OCI-LY7 (cell line): Measurements from ENCODE around the gene MEIS2. TPM values are rescaled to one million over a fixed set of nuclear protein-coding genes. Genes with fewer than 3 reads are reported as not detected.

ENCODE experiments used
- BruUV-seq: library from RNA; stranded (reverse); fragments of 400-500 nt; replicated peaks from 2 replicates; lab custom pipeline; 2021; lab: Mats Ljungman, UMichigan
- CTCF ChIA-PET: fragments of 300-600 bp; sonication (Branson Sonifier 250); formaldehyde crosslinking; loops from one replicate; lab custom pipeline; 2022; ENCODE audit warnings: antibody characterized with exemption; ENCODE audit not compliant: unreplicated experiment; lab: Charles Lee
- POLR2A ChIA-PET: fragments of 300-600 bp; sonication (Branson Sonifier 250); formaldehyde crosslinking; loops from one replicate; lab custom pipeline; 2022; ENCODE audit warnings: antibody characterized with exemption; lab: Charles Lee
- DNase-seq: peaks from one replicate; pipeline ENCODE4 v3.0.0-alpha.2; 2015; ENCODE audit warnings: low spot score
- H2AFZ ChIP-seq: fragments of 200-600 bp; sonication (generic), shearing (Covaris generic); 2 replicates; pipeline ENCODE4 v1.6.1; 2014; ENCODE audit warnings: mild to moderate bottlenecking, antibody characterized with exemption, low read length, moderate library complexity
- H3K27ac ChIP-seq: fragments of 200-600 bp; sonication (generic); 2 replicates; pipeline ENCODE4 v1.5.1; 2014; ENCODE audit warnings: mixed run types, low read depth, mild to moderate bottlenecking, moderate library complexity, low read length, inconsistent platforms; ENCODE audit not compliant: poor library complexity, severe bottlenecking
- H3K36me3 ChIP-seq: fragments of 200-600 bp; sonication (generic); 2 replicates; pipeline ENCODE4 v1.6.1; 2014; ENCODE audit warnings: mild to moderate bottlenecking, antibody characterized with exemption, low read length, moderate library complexity, mixed read lengths; ENCODE audit not compliant: insufficient read depth
- H3K4me1 ChIP-seq: fragments of 200-600 bp; sonication (generic); 2 replicates; pipeline ENCODE4 v1.5.1; 2014; ENCODE audit warnings: mild to moderate bottlenecking, low read length; ENCODE audit not compliant: insufficient read depth, poor library complexity, severe bottlenecking
- H3K4me2 ChIP-seq: fragments of 200-600 bp; sonication (generic); 2 replicates; pipeline ENCODE4 v1.6.1; 2014; ENCODE audit warnings: mild to moderate bottlenecking, low read length
- H3K4me3 ChIP-seq: fragments of 200-600 bp; sonication (generic); 2 replicates; pipeline ENCODE4 v1.5.1; 2014; ENCODE audit warnings: mild to moderate bottlenecking, low read depth, low read length; ENCODE audit not compliant: poor library complexity, severe bottlenecking
- H3K79me2 ChIP-seq: fragments of 200-600 bp; sonication (generic); 2 replicates; pipeline ENCODE4 v1.6.1; 2016; ENCODE audit warnings: low read depth, mild to moderate bottlenecking, low read length, moderate library complexity, mixed read lengths; ENCODE audit not compliant: insufficient read depth
- H3K9me2 ChIP-seq: fragments of 200-600 bp; sonication (generic); 2 replicates; pipeline ENCODE4 v1.6.1; 2016; ENCODE audit warnings: mild to moderate bottlenecking, low read length, mixed read lengths; ENCODE audit not compliant: insufficient read depth
- H3K9me3 ChIP-seq: fragments of 200-600 bp; sonication (generic); 2 replicates; pipeline ENCODE4 v1.6.1; 2014; ENCODE audit warnings: mild to moderate bottlenecking, mixed run types, low read length, mixed read lengths
- H4K20me1 ChIP-seq: fragments of 200-600 bp; sonication (generic); 2 replicates; pipeline ENCODE4 v1.6.1; 2014; ENCODE audit warnings: mild to moderate bottlenecking, antibody characterized with exemption, low read length, moderate library complexity, mixed read lengths; ENCODE audit not compliant: insufficient read depth
- CTCF ChIP-seq: fragments of 200-600 bp; sonication (generic); conservative IDR thresholded peaks from 2 replicates; pipeline ENCODE4 v1.5.1; 2014; ENCODE audit warnings: mild to moderate bottlenecking, antibody characterized with exemption, low read length, moderate library complexity, mixed read lengths
- EZH2phosphoT487 ChIP-seq: fragments of 200-600 bp; sonication (generic); IDR thresholded peaks from 2 replicates; pipeline ENCODE4 v1.6.1; 2018; ENCODE audit warnings: low read depth, borderline replicate concordance, mild to moderate bottlenecking, mixed run types, antibody characterized with exemption, low read length, moderate library complexity, mixed read lengths
- intact Hi-C: fragments of 100-400 bp; cut with micrococcal nuclease; formaldehyde crosslinking; loops from one replicate; pipeline ENCODE4 v1.10.0; 2022; ENCODE audit not compliant: unreplicated experiment
- total RNA-seq, 2 experiments: library from RNA; depleted of rRNA in 1 of 2; stranded (reverse); fragments of >200 nt in 1 of 2; shearing (Covaris generic) in 1 of 2; gene quantifications; 2 replicates each; pipeline ENCODE4 v1.2.3, GENCODE V29; 2014 to 2022

The MEIS2 gene
- total RNA-seq, 2 experiments from 2014 or later: 31.0 to 35.8 TPM

- no peak overlapping the region for H2AFZ ChIP-seq
- H3K4me2 ChIP-seq: no peak overlapping the region
- H3K79me2 ChIP-seq: no peaks in the 10 kb centered on the region
- no peaks in the 10 kb centered on the region for H3K9me3 ChIP-seq
- H3K4me1 ChIP-seq: no peaks in the 10 kb centered on the region
- no peak overlapping the region for H3K4me3 ChIP-seq
- no peak for DNase-seq
- CTCF ChIA-PET: no interaction called here
- POLR2A ChIA-PET: interaction anchor here (0.5 to 1.3 kb wide), 2 partner anchors 15 to 938 kb away, joined by 3 read pairs; no protein-coding TSS in a partner anchor
- no peaks in the 10 kb centered on the region for H4K20me1 ChIP-seq
- BruUV-seq: no TSS peak
- no peak for TF ChIP-seq CTCF
- H3K9me2 ChIP-seq: no peaks in the 10 kb centered on the region
- no peaks in the 10 kb centered on the region for H3K36me3 ChIP-seq
- intact Hi-C loops: no loop called here
- H3K27ac ChIP-seq: no peak overlapping the region
Observed at GRCh38 chr15:36953346-36953745, 147.0 kb downstream of the MEIS2 start.

GRCh38 chr15:36951731-36952247 is 148.6 kb downstream of the MEIS2 start:
- POLR2A ChIA-PET: no interaction called here
- TF ChIP-seq CTCF (no peak), EZH2phosphoT487 (no peak)
- CTCF ChIA-PET: no interaction called here

DNA sequence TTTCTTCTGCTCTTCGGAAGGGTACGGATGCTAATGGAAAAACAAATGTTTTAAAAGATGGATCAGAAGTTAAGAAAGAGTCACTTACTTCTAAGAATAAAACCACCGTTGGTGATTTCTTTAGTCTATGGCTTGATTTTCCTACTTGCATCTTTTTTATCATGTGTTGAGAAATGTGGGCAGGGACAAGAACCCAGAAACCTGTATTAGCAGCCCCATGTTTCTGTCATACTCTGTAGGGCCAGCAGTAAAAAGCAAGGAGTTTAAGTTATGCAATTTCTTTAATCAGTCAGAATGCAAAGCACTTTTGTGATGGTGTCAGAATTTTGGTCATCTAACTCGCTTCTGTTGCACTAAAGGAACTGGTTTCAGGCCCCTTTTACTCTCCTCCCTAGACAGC is 150.0 kb downstream of the MEIS2 start:
- no peaks in the 10 kb centered on the region for H3K4me1 ChIP-seq
- no peak overlapping the region for H2AFZ ChIP-seq
- ChIA-PET POLR2A (no interaction called here), CTCF (no interaction called here)
- no peak for TF ChIP-seq CTCF
- BruUV-seq: no TSS peak
- H3K9me3 ChIP-seq: no peaks in the 10 kb centered on the region
- H3K4me2 ChIP-seq: no peak overlapping the region
- no peak overlapping the region for H3K4me3 ChIP-seq
- intact Hi-C loops: no loop called here
- no peaks in the 10 kb centered on the region for H3K79me2 ChIP-seq
- no peaks in the 10 kb centered on the region for H4K20me1 ChIP-seq
- no peaks in the 10 kb centered on the region for H3K36me3 ChIP-seq
- no peaks in the 10 kb centered on the region for H3K9me2 ChIP-seq
- no peak for DNase-seq
- H3K27ac ChIP-seq: no peak overlapping the region

More at GRCh38 chr15:36951731-36952247, 148.6 kb downstream of the MEIS2 start:
- Histone ChIP-seq H3K4me2 (no peak overlapping the region), H3K4me1 (no peaks in the 10 kb centered on the region), H2AFZ (no peak overlapping the region), H3K36me3 (no peaks in the 10 kb centered on the region), H3K9me3 (no peaks in the 10 kb centered on the region), H3K4me3 (no peak overlapping the region), H3K79me2 (no peaks in the 10 kb centered on the region), H4K20me1 (no peaks in the 10 kb centered on the region), H3K27ac (no peak overlapping the region), H3K9me2 (no peaks in the 10 kb centered on the region)
- no peak for DNase-seq
- BruUV-seq: no TSS peak
- intact Hi-C loops: no loop called here
